Heart left ventricle (tissue), 13 donors: ENCODE measurements around the gene ZDHHC21.

ENCODE experiments used
- POLR2A ChIP-seq, 2 donors: fragments of 450-650 bp; IDR thresholded peaks; one replicate each; pipeline ENCODE4 v1.6.1; 2017; ENCODE audit warnings: antibody characterized with exemption in 2 of 2, mild to moderate bottlenecking in 2 of 2, moderate library complexity in 2 of 2
- TF ChIP-seq, protein P1 (sequence below), 12 donors: fragments of 200-600 bp; sonication (generic) in 4 of 12; IDR thresholded peaks; one replicate each; pipeline versions ENCODE4 v1.5.0 to v1.8.0; 2018 to 2022; ENCODE audit warnings: antibody characterized with exemption in 12 of 12, mild to moderate bottlenecking in 5 of 12
- donor health status: ischemic (EF 13 %, LVEDD 7.1; RV severe dilation, severe dysfunction).
- donor health status: DM: no; HTN: yes; CAD: no.
- donor health status: DM: no; HTN: no; CAD: no.
- donor health status: ischemic (EF 25% LVEDD 6.9; RV normal size, moderate dysfunction).
- donor health status: ischemic (EF 25% LVEDD 5.7; RV mildly dilated, moderate dysfunction).
- donor health status: ischemic (EF 35%, LVEDD 5.7; RV mildly dilated, moderate dysfunction).
- donor health status: nonischemic (EF 11% LVEDD 7.7; RV severe dilation, severe dysfunction).
- donor health status: DM: yes; HTN: yes; CAD: no.
- donor health status: PGD.
- donor health status: ischemic (EF 29% LVEDD 5.4; RV normal size, mild dysfunction).
- donor health status: nonischemic (EF 23%, LVEDD 6.1; RV moderate dilation, normal function).

GRCh38 chr9:14585730-14586473, 107.3 kb downstream of the ZDHHC21 start:
- TF ChIP-seq, protein P1, sequence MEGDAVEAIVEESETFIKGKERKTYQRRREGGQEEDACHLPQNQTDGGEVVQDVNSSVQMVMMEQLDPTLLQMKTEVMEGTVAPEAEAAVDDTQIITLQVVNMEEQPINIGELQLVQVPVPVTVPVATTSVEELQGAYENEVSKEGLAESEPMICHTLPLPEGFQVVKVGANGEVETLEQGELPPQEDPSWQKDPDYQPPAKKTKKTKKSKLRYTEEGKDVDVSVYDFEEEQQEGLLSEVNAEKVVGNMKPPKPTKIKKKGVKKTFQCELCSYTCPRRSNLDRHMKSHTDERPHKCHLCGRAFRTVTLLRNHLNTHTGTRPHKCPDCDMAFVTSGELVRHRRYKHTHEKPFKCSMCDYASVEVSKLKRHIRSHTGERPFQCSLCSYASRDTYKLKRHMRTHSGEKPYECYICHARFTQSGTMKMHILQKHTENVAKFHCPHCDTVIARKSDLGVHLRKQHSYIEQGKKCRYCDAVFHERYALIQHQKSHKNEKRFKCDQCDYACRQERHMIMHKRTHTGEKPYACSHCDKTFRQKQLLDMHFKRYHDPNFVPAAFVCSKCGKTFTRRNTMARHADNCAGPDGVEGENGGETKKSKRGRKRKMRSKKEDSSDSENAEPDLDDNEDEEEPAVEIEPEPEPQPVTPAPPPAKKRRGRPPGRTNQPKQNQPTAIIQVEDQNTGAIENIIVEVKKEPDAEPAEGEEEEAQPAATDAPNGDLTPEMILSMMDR (IDR thresholded peaks at IDR 0.05), result no peak
- no peak for TF ChIP-seq POLR2A (IDR thresholded peaks at IDR 0.05)
